Left forelimb (tissue), 1 donor: Measurements from ENCODE around the gene GBE1.
"Not testable (repeated sequence)": the region's sequence is repeated elsewhere in the genome, so short reads cannot be mapped to it uniquely, and the experiment has no call there.

Experiments
- DNase-seq: peaks from one replicate; pipeline ENCODE4 v3.0.0-alpha.2; 2018; ENCODE audit warnings: low spot score

Gene GBE1

GRCh38 chr3:81760924-81761903, at the start of gene GBE1:
Gene GBE1 (minus strand): TSS chr3:81761645. CDS start chr3:81761517, 128 bp downstream.
- DNase-seq, result peak; percentile 96

- DNase-seq, result no peak
These were observed 47.5 kb upstream of the GBE1 start for GRCh38 chr3:81808900-81809299.

- no peak for DNase-seq
These were observed 38.0 kb upstream of the GBE1 start for GRCh38 chr3:81799403-81799802.

- no peak for DNase-seq
These were observed 32.0 kb upstream of the GBE1 start for GRCh38 chr3:81793410-81793809.

- DNase-seq, result no peak
These were observed 28.7 kb upstream of the GBE1 start for GRCh38 chr3:81790117-81790516.

GRCh38 chr3:81789691-81790090, 28.2 kb upstream of the GBE1 start:
- DNase-seq, result no peak

- no peak for DNase-seq
These were observed 27.2 kb upstream of the GBE1 start for GRCh38 chr3:81788610-81789009.

- DNase-seq, result no peak
These were observed 26.6 kb upstream of the GBE1 start for GRCh38 chr3:81788044-81788443.

- DNase-seq, result no peak
These were observed 21.1 kb upstream of the GBE1 start for GRCh38 chr3:81782585-81782984.

GRCh38 chr3:81778678-81779182, 17.3 kb upstream of the GBE1 start:
- no peak for DNase-seq

- DNase-seq, result no peak
These were observed 15.2 kb upstream of the GBE1 start for GRCh38 chr3:81776643-81777042.

- no peak for DNase-seq
These were observed 9.3 kb upstream of the GBE1 start for GRCh38 chr3:81770710-81771109.

- DNase-seq, result no peak
These were observed 7.9 kb upstream of the GBE1 start for GRCh38 chr3:81769299-81769698.

- not testable (repeated sequence) for DNase-seq
These were observed 5.9 kb upstream of the GBE1 start for GRCh38 chr3:81767250-81767859.

GRCh38 chr3:81765400-81765799, 4.0 kb upstream of the GBE1 start:
- no peak for DNase-seq

- DNase-seq, result no peak
These were observed 3.2 kb upstream of the GBE1 start for GRCh38 chr3:81764665-81765064.

- DNase-seq, result no peak
These were observed 2.6 kb upstream of the GBE1 start for GRCh38 chr3:81764002-81764401.

GRCh38 chr3:81763001-81763400, 1.6 kb upstream of the GBE1 start:
- no peak for DNase-seq

- DNase-seq, result no peak
These were observed 597 bp upstream of the GBE1 start for GRCh38 chr3:81761904-81762580.

GRCh38 chr3:81760215-81760614, 1.2 kb downstream of the GBE1 start:
- no peak for DNase-seq

GRCh38 chr3:81758771-81759170, 2.7 kb downstream of the GBE1 start:
- not testable (repeated sequence) for DNase-seq

- DNase-seq, result no peak
These were observed 3.2 kb downstream of the GBE1 start for GRCh38 chr3:81758275-81758674.
